ENCODE data around the gene SMS. TPM values are rescaled to one million over a fixed set of nuclear protein-coding genes. Genes with fewer than 3 reads are reported as not detected.

The SMS gene
- total and polyA plus RNA-seq, 2 of the 4 experiments (the other 2 are of a cell fraction), result 176 to 230 TPM

DNA sequence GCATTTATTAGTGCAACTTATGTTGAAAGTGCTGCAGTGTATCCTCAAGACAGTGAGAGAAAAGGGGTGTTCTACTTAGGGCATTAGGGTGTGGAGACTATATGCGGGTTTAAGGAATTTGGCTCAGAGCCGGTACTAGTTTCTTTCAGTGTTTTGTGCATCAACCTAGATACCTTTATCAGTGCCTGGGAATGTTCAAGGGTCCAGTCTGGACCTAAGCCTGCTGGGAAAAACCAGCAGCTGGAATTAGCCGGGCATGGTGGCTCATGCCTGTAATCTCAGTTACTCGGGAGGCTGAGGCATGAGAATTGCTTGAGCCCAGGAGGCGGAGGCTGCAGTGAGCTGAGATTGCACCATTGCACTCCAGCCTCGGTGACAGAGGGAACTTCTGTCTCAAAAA is 99.0 kb downstream of the SMS start:
- Histone ChIP-seq H3K36me3 (ENCODE audit: control insufficient read depth, insufficient read depth, low read length) (no peaks in the 10 kb centered on the region), H3K4me3 (ENCODE audit: insufficient read depth, low read depth, low read length) (no peak overlapping the region), H2AFZ (replicated peaks; ENCODE audit: low read length, poor library complexity) (no peak overlapping the region), H3K9ac (ENCODE audit: low read depth, low read length) (no peak overlapping the region), H3K9me1 (ENCODE audit: insufficient read depth, low read length) (no peaks in the 10 kb centered on the region), H3K9me3 (ENCODE audit: control insufficient read depth, insufficient read depth, low read length) (no peaks in the 10 kb centered on the region), H4K5ac (ENCODE audit: low read depth, low read length) (no peak overlapping the region), H2BK5ac (ENCODE audit: low read depth, low read length, poor library complexity, severe bottlenecking) (no peak overlapping the region), H2BK15ac (ENCODE audit: low read depth, low read length) (no peak overlapping the region), H2AK9ac (replicated peaks; ENCODE audit: low read depth, low read length, poor library complexity) (no peak overlapping the region), H3K27me3 (ENCODE audit: control insufficient read depth, insufficient read depth, low read length) (no peaks in the 10 kb centered on the region), H3K79me1 (ENCODE audit: low read depth in 1 of 2, low read length in 2 of 2) (no peaks in the 10 kb centered on the region), H4K20me1 (ENCODE audit: insufficient read depth, low read length) (no peaks in the 10 kb centered on the region), H3K14ac (replicated peaks; ENCODE audit: low read depth, low read length) (no peak overlapping the region), H3K18ac (ENCODE audit: low read depth, low read length) (no peak overlapping the region), H3K56ac (ENCODE audit: extremely low read depth, insufficient read depth, low read length) (no peak overlapping the region), H3K27ac (ENCODE audit: insufficient read depth, low read length) (no peak overlapping the region), H2BK120ac (ENCODE audit: low read depth, low read length) (no peak overlapping the region), H3K4ac (ENCODE audit: low read depth, low read length) (no peak overlapping the region), H3K4me2 (ENCODE audit: low read depth, low read length) (no peak overlapping the region), H4K8ac (ENCODE audit: low read depth in 2 of 2, low read length in 2 of 2) (no peak overlapping the region), H4K91ac (ENCODE audit: insufficient read depth, low read depth, low read length) (no peak overlapping the region), H3K23ac (ENCODE audit: low read depth, low read length) (no peak overlapping the region), H2BK20ac (ENCODE audit: low read depth, low read length) (no peak overlapping the region), H2AK5ac (ENCODE audit: low read depth, low read length) (no peak overlapping the region), H3K4me1 (ENCODE audit: control insufficient read depth, insufficient read depth, low read length) (no peaks in the 10 kb centered on the region)
- BruUV-seq (replicated peaks), result no TSS peak
- dilution Hi-C loops (cut with HindIII; ENCODE audit: low sequenced_read_pairs, unreplicated experiment) (no loop called here), intact Hi-C loops (cut with micrococcal nuclease) (no loop called here), in situ Hi-C loops (cut with MboI; ENCODE audit: low sequenced_read_pairs) (no loop called here)
- ChIA-PET CTCF (no interaction called here), POLR2A (ENCODE audit: unreplicated experiment) (no interaction called here)
- ATAC-seq (ENCODE audit: low read depth), result no peak
- 60% methylated on average over 1 of the region's 6 CpGs; no CpG with 5 or more reads in 1 of the 2 experiments for WGBS, 2 experiments (ENCODE audit: extremely low coverage in 2 of 2, insufficient read length in 1 of 2)
- TF ChIP-seq POLR2A (IDR thresholded peaks at IDR 0.05; ENCODE audit: low read depth, low read length), result no peak
- no peak for TF ChIP-seq RCOR1 (IDR thresholded peaks at IDR 0.05; ENCODE audit: insufficient replicate concordance, low read length)
- no peak for TF ChIP-seq MAZ (IDR thresholded peaks at IDR 0.05; ENCODE audit: borderline replicate concordance, low read depth, low read length)
- TF ChIP-seq, protein P1, sequence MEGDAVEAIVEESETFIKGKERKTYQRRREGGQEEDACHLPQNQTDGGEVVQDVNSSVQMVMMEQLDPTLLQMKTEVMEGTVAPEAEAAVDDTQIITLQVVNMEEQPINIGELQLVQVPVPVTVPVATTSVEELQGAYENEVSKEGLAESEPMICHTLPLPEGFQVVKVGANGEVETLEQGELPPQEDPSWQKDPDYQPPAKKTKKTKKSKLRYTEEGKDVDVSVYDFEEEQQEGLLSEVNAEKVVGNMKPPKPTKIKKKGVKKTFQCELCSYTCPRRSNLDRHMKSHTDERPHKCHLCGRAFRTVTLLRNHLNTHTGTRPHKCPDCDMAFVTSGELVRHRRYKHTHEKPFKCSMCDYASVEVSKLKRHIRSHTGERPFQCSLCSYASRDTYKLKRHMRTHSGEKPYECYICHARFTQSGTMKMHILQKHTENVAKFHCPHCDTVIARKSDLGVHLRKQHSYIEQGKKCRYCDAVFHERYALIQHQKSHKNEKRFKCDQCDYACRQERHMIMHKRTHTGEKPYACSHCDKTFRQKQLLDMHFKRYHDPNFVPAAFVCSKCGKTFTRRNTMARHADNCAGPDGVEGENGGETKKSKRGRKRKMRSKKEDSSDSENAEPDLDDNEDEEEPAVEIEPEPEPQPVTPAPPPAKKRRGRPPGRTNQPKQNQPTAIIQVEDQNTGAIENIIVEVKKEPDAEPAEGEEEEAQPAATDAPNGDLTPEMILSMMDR (conservative IDR thresholded peaks at IDR 0.05; ENCODE audit: low read depth, low read length), result no peak
- no peak for TF ChIP-seq CEBPB (IDR thresholded peaks at IDR 0.05; ENCODE audit: low read depth, low read length)
- TF ChIP-seq CHD1 (IDR thresholded peaks at IDR 0.05; ENCODE audit: low read depth, low read length), result no peak
- no peak for TF ChIP-seq FOS (IDR thresholded peaks at IDR 0.05; ENCODE audit: low read depth, low read length)
- no peak for TF ChIP-seq SMC3 (IDR thresholded peaks at IDR 0.05; ENCODE audit: low read depth, low read length)
- TF ChIP-seq MAFK (IDR thresholded peaks at IDR 0.05; ENCODE audit: low read depth, low read length), result no peak
- TF ChIP-seq RFX5 (IDR thresholded peaks at IDR 0.05; ENCODE audit: low read depth, low read length), result no peak
- TF ChIP-seq BHLHE40 (IDR thresholded peaks at IDR 0.05; ENCODE audit: low read depth, low read length), result no peak
- TF ChIP-seq, protein P2, sequence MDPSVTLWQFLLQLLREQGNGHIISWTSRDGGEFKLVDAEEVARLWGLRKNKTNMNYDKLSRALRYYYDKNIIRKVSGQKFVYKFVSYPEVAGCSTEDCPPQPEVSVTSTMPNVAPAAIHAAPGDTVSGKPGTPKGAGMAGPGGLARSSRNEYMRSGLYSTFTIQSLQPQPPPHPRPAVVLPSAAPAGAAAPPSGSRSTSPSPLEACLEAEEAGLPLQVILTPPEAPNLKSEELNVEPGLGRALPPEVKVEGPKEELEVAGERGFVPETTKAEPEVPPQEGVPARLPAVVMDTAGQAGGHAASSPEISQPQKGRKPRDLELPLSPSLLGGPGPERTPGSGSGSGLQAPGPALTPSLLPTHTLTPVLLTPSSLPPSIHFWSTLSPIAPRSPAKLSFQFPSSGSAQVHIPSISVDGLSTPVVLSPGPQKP (IDR thresholded peaks at IDR 0.05; ENCODE audit: borderline replicate concordance, low read depth, low read length), result no peak
- TF ChIP-seq NFE2L2 (IDR thresholded peaks at IDR 0.05; ENCODE audit: low read depth, low read length), result no peak
- TF ChIP-seq MXI1 (IDR thresholded peaks at IDR 0.05; ENCODE audit: borderline replicate concordance, low read depth, low read length), result no peak
- TF ChIP-seq USF2 (IDR thresholded peaks at IDR 0.05; ENCODE audit: low read depth, low read length), result no peak
- no peak for TF ChIP-seq RAD21 (IDR thresholded peaks at IDR 0.05; ENCODE audit: low read length)
- no peak for DNase-seq
